Glomerular visceral epithelial cell (primary cell): ENCODE results near the gene HCCS.

ENCODE experiments used
- DNase-seq: peaks from one replicate; pipeline ENCODE4 v3.0.0-alpha.2; 2016; ENCODE audit errors: extremely low spot score

The HCCS gene

DNA sequence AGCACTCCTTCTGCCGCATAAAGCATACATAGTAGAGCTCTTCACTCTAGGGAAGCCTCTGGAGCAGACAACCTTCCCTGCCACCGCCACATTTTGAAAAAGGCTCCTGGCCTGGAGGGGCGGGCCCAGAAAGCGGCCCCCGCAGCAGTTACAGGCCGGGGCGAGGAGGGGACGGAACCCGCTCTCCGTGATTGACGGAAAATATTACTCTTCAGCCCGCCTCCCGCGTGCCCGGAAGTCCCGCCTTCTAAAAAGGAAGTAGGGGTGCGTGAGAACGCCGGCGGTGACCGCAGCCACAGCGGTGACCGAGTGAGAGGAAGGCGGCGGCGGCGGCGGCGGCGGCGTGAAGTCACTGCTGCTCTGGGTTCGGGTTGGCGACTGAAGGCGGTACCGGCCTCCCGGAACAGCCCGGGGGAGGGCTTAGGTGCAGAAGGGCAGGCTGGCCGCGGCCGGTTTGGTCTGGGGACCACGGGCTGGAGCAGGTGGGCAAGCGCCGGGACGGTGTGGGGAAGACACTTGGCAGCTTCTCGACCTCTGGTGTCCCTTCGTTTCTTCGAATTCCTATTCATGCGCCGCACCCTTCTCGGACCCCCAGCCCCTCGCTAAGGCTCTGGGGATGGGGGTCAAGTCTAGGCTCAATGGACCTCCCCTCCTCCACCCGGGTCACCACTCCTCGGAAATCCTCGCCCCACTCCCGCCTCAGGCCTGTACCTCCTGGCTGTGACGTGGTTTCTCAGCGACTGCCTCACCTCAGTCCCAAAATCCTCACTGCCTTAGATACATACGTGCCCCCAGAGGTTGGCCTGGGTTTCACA is at the start of gene HCCS:
Gene HCCS (plus strand): TSS at position 296 of the 815 bp plus-strand sequence. CDS start 729 bp downstream, outside the sequence.
- peak; percentile 86 for DNase-seq

DNA sequence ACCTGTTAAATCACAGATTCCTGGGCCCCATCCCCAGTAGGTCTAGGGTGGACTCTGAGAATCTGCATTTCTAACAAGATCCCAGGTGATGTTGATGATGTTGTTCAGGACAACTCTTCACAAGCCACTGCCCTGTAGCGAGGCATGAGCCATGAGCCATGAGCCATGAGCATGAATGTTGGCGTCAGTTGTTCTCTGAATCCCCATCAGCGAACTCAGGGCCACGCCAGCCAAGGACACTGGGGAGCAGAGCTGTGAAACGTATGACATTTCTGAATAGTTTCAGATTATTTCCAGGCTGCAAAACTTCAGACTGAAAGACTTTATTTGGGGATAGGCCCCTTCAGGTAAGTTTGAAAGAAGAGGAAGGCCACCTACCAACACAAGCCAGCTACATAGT is 46.9 kb upstream of the HCCS start:
- no peak for DNase-seq

DNA sequence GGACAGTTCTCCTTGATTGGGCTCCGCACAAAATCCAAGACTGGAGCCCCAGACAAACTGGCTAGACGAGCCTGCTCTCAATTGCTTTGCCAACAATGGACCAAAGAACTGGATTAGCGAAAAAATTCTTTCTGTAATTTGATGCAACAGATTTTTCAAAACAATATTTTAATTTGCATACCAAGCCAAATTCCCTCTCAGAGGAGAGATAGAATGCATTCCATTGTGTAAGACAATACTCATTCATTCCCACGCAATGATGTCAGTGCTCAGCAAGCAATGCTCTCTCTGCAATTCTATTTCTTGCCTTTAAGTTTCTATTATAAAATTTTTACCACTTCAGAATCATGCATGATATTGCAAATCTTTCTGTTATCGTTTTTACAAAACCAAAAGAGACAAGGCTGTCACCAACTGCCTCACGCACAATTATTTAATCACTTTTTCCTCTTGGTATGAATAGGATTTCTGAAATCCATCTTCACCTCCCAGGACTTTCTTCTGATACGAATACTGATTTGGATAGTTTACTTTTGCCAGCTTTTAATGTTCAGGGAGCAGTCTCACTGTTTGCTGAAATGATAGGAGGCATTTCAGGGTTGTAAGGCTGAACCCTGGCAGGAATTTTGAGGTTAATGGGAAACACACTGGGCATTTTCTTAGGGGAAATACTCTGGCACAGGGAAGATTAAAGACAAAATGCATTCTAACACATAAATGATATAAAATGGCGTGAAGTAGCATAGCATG is 46.1 kb upstream of the HCCS start:
- DNase-seq = peak; percentile 23

DNA sequence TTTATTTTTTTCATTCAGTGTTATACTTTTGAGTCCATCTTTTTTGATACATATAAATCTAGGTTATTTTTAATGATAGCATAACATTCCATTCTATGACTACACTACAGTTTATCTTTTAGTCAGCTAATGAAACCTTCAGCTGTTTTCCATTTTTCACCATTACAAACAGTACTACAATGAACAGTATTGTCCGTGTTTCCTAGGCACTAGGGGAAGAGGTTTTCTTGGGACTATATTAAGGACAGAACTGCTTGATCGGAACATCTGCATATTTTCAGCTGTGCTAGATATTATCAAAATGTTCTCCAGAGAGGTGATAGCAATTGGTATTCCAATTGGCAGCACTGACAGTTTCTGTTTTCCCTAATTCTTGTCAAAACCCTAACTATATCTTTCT is 44.3 kb upstream of the HCCS start:
- DNase-seq = no peak

DNA sequence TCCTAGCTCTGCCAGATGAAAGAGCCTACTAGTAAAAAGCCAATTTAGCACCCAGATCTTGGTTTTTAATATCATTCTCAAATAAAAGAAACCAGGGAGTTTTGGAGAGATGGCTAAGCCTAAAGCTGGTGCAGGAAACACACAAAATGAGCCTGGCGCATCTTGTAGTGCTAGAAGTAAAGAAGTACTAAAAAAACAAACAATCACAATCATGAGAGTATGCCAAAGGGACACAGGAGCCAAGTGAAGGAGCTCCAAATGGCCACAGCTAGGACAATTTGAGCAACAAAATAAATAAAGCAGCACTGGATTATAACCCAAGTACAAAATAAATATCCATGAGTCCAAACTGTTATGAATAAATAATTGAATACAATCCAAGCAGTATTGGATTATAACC is 37.8 kb upstream of the HCCS start:
- DNase-seq = no peak

DNA sequence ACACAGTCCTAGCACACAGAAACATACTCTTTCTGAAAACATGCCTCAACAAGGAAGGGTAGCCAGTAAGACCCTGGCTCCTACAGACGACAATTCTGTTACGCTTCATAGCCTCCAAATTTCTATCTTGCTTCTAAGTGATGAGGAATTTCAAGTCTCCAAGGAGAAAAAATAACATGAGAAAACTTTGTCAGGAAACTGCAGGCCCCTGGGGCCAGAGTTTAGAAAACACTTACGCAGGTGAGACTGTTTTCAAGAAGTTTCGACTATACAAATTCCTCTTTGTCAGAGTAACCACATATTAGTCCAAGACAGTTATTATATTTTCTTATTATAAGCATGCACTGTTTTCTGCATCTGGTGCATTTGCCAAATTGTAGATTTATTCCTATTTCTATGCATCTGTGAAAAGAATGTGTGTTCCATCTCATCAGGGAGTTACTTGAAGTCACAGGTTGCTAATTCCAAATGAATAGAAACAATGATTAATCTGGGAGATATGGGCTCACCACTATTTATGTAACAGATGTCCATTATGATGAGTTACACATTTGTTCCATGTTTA is 30.3 kb upstream of the HCCS start:
- no peak for DNase-seq

DNA sequence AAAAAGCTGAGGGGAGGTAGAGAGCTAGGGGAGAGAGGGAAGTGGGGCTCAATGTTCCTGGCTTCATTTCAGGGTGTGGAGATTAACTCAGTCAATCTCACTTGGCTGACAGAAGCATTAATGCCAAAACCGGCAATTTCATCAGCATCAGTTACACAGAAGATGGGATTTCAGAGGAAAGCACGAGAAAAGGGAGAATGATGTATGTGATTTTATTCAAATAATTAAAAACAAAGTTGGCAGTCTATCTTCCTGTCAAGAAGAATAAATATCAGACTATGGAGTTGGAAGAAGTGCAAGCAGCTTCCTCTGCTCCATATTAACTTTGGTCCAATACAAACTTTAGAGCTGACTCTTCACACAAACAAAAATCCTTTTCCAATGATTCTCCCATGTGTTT is 29.6 kb upstream of the HCCS start:
- DNase-seq = no peak

DNA sequence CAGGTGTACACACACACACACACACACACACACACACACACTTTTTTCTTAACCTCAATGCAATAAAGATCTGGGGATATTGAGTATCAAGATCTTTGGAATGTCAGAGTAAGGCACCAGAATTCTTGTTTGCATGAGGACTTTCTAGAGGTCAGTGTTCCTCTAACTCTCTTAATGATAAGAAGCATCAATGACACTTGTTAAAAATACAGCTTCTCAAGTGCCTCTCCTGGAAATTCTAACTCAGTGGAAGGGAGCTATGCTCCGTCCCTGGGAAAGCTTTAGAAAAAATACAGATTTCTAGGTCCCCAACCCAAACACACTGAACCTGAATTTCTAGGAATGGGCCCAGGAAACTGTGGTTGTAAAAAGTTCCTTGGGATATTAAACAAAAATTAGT is 25.8 kb upstream of the HCCS start:
- DNase-seq = no peak

DNA sequence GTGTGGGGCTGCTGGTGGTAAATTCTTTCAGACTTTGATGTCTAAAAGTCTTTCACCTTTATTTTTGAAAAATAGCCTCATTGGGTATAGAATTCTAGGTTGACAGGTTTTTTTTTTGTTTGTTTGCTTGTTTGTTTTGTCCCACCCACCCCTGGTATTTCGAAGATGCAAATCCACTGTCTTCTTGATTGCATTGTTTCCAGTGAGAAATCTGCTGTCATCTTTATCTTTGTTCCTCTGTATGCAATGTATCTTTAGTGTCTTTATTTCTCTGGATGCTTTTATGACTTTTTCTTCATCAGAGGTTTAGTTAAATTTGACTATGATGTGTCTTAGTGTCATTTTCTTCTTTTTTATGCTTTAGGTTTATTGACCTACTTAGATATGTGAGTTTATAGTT is 21.3 kb upstream of the HCCS start:
- no peak for DNase-seq

DNA sequence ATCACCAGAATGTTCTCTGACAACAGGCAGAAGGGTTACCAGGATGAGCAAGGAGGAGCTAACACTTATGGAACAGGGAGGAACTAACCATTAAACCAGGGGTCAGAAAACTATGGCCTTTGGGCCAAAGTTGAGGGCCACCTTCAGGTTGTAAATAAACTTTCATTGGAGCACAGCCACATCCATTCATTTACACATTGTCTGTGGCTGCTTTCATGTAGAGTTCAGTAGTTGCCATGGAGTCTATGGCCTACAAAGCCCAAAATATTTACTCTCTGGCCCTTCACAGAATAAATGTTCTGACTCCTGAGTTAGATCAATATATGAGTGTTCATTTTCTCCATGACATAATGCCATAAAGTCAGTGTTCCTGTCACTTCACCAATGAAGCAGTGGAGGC is 13.2 kb upstream of the HCCS start:
- DNase-seq = no peak

DNA sequence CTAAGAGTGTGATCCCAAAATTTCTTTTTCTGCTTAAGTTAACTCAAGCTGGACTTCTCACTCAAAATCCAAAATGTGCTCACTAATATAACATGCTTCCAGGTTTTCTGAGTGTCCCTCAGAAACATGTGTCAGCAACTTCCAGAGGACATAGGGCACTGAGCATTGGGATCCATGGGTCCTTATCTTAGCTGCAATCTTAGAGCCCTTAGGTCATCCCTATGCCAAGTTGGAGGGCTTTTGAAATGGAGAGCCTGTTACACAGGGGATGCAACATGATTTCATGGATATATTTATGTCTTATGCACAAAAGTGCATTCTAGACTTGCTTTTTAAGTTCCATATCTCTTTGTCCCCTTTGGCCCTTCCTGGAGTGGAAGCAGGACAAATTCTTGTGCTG is 11.7 kb upstream of the HCCS start:
- DNase-seq = no peak

DNA sequence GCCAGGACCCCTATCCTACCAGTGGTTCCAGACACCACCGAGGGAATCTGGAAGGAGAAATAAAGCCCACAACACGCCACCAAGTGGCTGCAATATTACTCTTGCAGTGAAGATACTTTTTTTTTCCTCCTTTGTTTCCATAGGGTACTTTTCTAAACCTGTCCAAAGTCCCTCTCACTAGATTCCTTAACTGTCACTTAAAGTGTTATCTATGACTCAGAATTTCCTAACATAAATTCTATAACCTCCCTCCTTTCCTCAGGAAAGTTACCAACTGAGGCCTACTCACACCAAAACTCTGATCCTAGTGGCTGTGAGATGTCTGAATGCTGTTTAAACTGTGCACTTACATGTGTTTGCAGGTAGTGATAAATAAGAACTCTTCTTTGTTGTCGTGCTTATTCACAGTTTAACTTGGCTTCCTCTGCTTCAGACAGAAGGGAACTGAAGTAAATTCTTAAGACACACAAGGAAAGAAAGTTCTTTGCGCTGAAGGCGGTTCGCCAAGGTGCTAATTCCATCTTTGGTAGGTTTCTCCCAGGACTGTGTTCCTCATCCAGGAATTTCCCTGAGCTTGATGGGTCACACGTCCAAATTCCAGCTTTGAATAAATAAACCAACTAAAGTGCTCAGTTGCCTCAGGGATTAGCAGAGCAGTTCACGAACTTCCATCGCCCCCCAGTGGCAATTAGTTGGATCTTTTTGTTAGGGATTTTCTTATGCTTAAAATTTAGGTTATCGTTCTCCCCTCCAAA is 10.7 kb upstream of the HCCS start:
- peak; percentile 67 for DNase-seq

DNA sequence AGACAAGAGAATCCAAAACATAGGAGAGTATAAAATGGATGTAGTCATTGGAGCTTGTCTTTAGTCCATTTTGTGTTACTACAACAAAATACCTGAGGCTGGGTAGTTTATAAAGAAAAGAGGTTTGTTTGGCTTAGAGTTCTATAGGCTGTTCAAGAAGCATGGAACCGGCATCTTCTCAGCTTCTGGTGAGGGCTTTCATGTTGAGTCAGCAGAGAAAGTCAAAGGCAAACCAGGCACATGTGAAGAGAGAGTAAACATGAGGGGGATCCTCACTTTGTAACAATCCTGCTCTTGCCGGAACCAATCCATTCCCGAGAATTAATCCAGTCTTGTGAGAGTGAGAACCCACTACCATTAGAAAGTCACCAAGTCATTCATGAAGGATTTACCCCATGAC is 8.1 kb upstream of the HCCS start:
- DNase-seq = no peak

DNA sequence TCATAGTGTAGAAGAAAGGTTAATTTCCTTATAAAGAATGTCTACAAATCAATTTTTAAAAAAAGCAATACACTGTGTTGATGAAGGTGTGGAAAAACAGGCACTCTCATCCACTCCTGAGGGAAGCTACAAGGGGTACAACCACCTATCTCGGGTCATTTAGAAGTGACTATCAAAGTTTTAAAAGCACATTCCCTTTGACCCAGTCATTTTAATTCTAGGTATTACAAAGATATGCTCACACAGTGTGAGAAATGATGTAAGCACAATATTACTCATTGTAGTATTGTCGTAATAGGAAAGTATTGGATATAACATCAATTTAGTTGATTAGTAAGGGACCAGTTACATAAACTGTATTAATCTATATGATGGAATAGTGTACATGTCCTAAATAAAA is 7.4 kb upstream of the HCCS start:
- DNase-seq = no peak

DNA sequence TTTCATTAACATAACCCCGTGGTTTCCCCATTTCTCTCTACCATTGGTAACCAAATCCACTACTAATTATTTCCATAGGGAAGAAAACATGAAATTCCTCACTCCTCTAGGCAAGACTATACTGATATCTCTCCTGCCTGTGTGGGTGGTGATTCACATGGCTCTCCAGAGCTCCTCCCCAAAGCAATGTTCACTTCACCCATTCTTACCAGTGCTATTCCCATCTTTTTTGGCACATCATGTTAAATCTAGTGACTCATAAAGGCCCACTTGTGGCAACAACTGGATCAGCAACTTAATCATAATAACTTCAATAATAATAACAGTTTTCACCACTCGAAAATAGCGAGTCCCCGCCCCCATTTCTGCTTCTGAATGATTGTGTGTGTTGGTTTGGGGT is 6.1 kb upstream of the HCCS start:
- DNase-seq = no peak

DNA sequence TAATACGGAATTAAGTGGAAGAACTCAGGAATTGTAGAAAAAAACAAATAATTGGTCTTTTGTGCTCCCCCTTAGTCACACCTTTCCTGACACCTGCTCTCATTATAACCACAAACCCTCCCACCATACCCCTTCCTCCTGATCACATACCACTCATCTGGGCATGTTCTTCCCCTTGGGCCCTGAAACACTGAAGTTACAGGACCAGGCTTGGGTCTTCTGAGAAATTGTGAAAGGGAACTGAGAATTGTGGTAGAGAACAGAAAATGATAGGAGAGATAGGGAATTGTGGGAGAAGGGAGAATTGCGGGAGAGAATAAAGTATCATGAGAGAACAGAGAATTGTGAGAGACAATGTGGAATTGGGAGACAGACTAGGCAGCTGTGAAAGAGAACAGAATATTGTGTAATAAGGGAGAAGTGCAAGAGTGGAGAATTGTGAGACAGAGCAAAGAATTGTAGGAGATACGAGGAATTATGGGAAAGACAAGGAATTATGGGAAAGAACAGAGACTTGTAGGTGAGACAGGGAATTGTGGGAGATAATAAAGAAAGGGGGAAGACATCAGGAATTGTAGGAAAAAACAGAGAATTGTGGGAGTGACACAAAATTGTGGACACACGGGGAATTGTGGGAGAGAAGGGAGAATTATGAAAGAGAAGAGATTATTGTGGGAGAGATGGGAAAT is 2.7 kb upstream of the HCCS start:
- DNase-seq = no peak

DNA sequence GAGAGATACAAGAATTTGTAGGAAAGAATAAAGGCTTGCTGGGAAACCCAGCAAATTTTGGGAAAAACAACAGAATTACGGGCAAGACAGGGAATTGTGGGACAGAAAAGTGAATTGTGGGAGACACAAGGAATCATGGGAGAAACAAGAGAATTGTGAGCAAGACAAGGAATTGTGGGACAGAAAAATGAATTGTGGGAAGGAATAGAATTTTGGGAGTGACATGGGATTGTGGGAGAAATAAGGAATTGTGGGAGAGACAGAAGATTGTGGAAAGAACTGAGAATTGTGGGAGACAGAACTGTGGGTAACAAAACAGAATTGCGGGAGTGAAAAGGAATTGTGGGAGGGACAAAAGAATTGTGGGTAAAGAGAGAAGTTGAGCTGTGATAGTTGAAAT is 1.2 kb upstream of the HCCS start:
- DNase-seq = no peak

DNA sequence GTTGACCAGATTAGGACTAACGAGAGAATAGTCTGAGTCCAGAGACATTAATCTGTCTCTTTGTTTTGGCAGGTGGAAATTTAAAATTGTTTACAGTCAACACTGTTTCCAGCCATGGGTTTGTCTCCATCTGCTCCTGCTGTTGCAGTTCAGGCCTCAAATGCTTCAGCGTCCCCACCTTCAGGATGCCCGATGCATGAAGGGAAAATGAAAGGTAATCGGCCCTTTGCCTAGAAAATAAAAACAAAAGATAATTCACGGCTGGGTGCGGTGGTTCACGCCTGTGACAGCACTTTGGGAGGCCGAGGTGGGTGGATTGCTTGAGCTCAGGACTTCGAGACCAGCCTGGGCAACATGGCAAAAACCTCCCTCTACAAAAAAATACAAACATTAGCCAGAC is 815 bp downstream of the HCCS start:
- DNase-seq = no peak

DNA sequence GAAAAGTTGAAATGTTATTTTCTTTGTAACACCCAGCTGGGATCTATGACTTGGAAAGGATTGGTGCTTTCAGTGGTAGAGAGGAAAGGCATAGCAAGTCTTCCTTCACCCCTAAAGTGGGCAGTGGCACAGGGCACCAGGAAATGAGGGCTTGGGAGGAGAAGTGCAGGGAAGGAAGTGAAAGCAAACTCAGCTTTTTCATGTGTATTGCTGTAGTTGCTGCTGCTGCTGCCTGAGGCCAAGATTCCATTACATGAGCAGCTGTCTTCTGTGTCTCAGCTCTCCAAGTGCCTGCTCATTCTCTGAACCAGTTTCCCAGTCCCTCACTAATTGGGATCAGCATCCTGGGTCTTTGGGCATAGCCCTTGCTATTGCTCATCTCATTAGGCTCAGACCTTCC is 2.6 kb downstream of the HCCS start:
- DNase-seq = peak; percentile 2

DNA sequence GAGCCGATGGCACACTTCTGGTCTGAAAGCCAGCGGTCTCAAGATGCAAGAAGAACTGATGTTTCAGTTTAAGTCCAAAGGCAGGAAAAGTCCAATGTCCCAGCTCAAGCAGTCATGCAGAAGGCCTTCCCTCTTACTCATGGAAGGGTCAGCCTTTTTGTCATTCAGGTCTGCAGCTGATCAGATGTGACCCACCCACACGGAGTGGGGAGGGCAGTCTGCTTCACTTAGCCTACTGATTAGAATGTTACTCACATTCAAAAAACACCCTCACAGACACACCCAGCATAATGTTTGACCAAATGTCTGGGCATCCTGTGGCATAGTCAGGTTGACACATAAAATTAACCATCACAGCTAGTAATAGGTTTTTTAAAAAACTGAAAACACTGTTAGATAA is 6.6 kb downstream of the HCCS start:
- DNase-seq = no peak

DNA sequence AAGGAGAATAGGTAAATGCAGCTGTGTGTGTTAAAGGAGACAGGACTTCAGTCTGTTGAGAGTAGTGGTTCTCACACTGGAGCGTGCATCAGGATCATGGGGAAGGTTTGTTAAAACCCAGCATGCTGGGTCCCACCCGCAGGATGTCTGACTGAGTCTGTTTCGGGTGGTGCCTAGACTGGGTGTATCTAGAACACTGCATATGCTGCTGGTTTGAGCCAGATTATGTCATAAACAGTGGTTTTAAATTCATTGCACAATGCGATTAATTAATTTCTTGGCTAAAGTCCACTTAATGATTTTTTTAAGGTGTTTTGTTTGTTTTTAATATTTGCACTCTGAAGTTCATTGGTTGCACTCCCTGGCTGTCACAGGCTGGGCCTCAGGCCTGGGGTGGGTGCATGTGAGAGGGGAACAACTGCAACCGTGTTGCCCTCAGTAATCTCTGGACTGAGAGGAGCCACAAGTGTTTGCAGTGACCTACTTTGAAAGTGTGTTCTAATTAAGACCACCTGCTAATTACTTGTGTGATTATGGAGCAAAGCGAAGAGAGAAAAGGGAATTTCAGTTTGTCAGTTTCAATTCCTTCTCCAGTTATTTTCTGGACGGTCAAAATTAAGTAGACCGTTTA is 8.3 kb downstream of the HCCS start:
- no peak for DNase-seq
